ENCODE results near the gene ATL1.
"Not testable (repeated sequence)": the region's sequence is repeated elsewhere in the genome, so short reads cannot be mapped to it uniquely, and the experiment has no call there.

Gene ATL1

DNA sequence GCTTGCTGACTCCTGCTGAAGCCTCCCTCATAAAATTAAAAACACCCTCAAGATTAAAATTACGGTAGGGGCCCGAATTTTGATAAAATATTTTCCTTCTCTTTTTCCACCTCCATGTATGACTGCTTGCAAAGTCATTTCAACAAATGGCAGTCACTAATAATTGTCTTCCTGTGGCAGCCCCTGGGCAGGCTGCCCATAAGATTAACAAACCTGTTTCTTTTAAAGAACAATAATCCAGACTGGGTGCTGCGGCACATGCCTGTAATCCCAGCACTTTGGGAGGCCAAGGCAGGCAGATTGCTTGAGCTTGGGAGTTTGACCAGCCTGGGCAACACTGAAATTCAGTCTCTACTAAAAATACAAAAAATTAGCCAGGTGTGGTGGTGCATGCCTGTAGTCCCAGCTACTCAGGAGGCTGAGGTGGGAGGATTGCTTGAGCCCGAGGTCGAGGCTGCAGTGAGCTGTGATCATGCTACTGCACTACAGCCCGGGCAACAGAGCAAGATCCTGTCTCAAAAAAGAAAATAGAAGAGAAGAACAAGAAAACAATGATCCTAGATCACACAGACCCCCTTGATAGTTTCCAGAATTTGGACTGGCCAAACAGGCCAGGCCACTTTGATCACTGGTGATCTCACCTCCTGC, 99.5 kb downstream of the ATL1 start:
- no peak for DNase-seq

DNA sequence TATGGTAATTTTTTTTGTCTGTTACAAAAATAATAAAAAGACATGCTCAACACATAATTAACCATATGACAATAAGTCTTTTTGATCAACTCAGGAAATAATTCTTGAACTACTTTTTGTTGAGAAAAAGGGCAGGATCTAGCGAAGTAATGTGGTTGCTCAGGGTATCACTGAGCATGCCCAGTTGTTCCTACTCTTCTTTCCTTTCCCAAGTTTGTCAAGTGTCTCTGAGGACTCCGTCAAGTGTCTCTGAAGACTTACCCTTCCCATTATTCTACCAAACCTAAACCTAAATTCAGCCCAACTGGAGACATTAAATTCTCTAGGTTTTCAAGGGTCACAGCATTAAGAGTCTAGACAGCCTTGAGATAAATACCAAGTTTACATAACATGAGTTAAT, 104.6 kb downstream of the ATL1 start:
- DNase-seq: not testable (repeated sequence)

DNA sequence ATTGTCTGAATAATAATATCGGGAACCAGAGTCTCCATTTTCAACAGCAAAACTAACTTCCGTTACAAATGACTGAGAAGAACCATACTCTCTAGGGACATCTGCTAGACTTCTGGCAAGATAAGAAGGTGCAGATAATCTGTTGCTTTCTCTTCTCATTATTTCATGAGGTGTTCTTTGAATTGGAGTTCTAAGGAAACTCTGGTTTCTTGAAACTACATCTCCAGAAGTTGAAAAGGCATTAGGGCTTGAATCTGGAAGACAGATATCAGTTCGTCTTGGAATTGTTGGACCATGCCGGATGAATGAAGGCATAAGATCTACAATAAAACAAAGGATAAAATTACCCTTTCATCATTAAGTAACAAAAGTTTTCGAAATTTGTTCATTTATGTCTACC, 105.4 kb downstream of the ATL1 start:
- not testable (repeated sequence) for DNase-seq

DNA sequence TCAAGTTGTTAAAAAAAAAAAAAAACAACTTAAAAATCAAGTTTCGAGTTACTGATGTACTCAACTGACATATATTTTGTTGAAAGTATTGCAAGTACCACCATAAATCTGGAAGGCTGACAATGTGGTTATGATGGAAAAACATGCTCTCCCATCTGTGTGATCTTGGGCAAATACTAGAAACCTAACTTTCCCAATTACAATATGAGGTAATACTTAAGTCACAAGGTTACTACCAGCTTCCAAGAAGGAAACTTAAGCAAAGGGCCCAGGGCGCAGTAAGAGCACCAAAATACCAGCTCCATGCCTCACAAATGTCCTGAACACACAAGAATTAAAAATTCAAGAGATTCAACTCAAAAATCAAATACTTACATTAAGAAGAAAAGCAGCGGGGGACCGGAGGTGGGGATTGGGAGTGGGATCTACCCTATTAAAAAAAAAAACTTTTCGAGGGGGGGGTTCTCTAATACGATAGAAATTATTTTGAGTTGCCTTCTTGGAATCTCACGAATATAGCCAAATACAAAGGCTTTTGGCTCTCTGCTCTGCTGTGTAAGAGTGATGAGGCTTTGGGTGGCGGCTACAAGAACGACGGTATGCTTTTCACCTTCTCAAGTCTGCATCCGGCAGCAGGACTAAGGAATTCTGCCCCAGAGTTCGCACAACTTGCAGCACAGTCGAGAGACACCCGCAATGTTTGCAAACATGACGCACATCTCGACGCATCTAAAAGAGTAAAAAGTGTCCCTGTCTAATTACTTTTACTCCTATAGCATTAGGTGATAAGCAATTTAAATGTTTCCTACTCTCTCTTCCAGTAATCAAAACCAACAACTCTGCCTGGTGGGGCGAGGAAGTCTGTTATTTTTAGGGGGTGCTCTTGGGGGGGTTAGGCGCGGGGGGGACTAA, 107.1 kb downstream of the ATL1 start:
- DNase-seq: peak; percentile 61

DNA sequence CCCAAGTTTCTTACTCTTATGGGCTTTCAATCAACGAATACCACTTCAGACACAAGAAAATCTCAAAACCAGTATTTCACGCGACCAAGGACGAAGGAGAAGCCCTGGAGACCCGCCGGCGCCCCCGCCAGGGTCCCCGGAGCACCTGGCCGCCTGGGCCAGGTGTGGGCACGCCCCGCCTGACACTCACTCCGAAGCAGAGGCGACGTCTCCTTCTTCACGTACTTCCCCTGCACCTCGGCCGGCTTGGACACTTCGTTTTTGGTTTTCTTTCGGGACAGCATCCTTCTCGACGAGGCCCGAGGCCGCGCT, 107.7 kb downstream of the ATL1 start:
- DNase-seq: no peak

DNA sequence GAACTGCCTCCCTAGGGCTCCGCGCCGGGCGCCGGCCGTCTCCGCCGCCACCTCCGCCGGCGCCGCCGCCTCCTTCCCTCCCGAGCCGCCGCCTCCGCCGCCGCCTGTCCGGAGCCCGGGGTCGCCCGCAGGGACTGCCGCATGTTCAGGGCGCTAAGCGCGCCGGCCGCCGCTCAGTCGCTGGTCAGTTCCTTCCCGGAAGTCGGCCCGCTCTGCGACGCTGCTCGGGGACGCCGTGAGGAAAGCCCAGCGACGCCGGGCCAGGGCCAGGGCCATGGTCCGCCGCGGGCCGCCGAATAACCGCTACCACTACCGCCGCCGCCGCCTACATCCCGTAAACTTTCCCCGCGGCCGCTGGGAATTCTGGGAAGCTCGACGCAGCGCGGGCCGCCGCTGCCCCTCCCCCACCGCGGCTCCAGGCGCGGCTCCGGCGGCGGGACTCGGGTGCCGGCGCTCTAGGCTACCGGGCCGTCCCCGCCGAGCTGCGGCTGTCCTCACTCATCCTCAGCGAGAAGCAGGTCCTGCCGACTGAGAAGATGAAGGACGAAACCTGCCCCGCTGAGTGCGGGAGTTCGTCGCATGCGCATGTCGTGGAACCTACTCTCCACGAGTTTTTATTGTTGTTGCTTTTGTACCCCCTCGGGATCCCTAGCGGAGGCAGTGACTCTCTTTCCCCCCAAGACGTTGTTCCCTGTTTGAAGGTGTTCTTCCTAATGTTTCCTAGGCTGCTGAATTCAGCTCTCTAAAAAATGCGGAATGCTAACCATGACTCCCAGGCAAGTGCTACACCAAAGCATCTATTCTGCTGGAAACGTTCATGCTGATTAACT, 108.3 kb downstream of the ATL1 start, which contains the start of gene SAV1:
TSS of gene SAV1 (minus strand) at position 311 of the 830 bp plus-strand sequence. CDS start 339 bp downstream, outside the sequence.
- DNase-seq: peak; percentile 99

DNA sequence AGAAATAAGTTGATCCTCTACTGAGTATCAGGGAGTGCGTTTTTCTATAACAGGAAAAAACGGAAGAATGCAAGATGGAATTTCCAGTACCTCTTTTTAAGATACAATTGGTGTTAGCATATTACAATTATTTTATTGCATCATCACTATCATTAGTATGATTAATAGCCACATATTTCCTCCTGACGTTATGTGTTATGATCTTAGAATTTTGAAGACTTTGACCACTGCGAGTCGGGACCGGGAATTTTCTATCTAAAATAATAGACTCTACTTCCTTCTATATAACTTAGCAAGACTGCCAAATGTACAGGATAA, 108.8 kb downstream of the ATL1 start:
- DNase-seq: no peak

DNA sequence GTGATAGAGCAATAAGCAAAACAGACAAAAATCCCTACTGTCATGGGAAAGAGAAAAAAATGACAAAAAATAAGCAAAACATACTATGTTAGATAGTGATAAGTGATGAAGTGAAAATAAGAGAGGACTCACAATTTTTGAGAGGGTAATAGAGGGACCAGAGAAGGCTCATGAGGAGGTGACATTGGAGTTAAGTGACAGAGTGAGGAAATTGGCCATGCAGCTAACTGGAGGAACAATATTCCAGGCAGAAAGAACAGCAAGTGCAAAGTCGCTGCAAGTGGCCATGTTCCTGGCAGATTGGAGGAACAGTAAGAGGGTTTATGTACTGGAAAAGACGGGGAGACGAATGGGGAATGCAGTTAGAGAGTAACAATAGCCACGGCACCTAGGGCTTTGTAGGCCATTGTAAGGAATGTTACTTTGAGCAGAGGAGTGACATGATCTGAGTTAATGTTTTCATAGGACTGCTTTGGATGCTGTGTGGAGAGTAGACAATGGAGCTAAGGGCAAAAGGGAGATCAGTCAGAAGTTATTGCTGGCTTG, 109.6 kb downstream of the ATL1 start:
- no peak for DNase-seq

DNA sequence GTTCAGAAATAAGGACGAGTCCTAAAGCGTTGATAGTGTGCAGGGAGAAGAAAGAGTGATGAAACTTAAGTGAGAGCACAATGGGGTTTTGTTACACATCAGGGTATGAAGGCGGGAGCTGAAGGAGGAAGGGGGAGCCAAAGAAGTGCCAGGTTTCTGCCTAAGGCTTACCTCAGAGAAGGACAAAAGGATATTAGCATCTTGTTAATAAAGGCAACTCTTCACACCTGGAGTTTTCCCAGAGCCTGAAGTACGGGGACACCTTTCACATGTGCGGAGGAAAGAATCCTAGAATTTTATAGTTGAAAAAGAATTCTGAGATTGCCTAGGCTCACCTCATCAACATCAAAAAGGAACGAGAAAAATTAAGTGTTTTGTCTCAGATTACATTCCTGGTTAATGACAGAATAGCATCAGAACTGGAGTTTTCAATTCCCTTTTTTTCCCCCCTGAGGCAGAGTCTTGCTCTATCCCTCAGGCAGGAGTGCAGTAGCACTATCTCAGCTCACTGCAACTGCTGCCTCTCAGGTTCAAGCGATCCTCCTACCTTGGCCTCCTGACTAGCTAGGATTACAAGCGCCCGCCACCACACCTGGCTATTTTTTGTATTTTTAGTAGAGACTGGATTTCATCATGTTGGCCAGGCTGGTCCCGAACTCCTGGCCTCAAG, 110.4 kb downstream of the ATL1 start:
- DNase-seq: no peak

DNA sequence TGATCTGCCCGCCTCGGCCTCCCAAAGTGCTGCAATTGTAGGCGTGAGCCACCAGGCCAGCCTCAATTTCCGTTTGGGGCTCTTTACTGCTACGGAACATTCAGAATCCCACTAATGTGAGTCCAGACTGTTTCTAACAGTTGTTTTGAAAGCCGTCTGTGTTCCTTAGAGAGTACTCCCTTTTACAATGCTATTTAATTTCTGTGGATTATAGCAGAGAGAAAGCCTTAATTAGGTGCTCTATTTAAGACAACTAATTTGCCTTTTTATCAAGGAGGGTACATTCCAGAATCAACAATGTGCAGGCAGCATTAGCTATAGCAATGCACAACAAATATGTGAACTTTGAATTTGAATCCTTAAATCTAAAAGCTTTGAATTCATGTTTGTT, 110.9 kb downstream of the ATL1 start:
- DNase-seq: no peak

DNA sequence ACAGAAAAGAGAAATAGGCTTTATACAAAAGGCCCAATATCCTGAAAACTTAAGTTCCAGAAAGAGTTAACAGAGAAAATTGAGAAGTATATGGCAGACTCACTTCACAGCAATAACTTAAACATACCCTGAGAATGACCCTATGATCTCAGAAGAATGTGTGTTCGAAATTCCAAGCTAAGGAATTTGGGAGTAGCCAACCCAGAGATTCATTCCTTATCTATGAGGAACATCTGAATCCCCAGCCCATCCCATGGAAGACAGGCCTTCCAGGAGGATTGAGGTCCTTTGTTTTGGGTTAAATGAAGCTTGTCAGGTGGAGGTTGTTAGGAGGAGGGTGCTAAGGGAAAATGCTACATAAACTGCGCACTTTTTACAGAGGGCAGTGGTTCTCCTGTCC, 115.7 kb downstream of the ATL1 start:
- no peak for DNase-seq

DNA sequence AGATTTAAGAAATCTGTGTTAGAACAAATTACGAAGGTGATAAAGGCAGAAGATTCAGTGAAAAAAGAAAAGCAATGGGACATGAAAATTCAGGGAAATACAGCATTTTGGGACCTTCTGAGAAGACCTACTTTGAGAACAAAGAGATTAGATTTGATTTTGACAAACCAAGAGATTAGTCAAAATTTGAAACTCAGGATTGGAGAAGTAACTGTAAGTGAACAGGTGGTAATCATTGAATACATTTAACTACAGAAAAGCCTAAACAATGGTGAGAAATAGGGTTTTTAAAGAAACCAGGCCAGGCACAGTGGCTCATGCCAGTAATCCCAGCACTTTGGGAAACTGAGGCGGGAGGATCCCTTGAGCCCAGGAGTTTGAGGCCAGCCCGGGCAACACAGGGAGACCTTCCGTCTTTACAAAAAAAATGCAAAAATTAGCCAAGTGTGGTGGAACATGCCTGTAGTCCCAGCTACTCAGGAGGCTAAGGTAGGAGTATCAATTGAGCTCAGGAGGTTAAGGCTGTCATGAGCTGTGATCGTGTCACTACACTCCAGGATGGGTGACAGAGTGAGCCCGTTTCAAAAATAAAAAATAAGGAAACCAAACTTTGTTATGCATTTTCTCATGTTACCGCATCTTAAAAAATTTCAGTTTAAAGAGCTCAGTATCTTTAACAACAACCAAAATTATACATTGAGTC, 117.0 kb downstream of the ATL1 start:
- no peak for DNase-seq

DNA sequence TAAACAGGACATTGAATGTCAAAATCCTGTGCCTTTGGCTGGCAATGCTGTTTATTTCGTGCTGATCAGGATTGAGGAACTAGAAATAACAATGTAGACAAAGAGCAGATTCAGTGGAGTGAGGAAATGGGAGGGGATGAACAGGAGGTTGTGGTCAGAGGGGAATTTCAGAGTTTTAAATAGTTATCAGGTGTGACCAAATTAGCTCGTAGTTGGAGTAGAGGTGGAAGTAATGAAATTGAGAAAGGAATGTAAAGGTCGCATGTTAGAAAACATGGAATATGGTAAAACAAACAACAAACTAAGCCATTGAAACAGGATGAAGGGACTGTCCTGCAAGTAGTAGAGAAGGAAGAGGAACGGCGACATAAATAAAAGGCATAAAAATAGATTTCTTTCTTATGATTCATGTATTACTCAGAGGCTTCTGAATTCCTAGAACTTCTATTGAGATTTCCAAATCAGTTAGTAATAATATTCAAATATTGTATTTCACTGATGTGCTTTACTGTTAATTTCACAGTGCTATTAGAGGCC, 117.7 kb downstream of the ATL1 start:
- DNase-seq: no peak

DNA sequence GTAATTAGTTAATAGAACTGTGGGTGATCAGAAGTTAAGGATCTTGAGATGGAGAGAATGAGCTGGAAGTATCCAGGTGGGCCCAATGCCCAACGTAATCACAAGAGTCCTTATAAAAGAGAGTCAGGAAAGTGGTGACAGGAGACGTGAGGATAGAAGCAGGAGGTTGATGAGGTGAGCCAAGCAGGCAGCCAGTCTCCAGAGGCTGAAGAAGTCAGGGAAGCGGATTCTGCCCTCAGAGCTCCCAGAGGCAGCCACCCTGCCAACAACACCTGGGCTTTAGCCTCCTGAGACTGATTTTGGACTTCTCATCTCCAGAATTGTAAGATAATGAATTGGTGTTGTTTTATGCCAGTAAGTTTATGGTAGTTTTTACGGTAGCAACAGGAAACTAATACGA, 118.2 kb downstream of the ATL1 start:
- no peak for DNase-seq

DNA sequence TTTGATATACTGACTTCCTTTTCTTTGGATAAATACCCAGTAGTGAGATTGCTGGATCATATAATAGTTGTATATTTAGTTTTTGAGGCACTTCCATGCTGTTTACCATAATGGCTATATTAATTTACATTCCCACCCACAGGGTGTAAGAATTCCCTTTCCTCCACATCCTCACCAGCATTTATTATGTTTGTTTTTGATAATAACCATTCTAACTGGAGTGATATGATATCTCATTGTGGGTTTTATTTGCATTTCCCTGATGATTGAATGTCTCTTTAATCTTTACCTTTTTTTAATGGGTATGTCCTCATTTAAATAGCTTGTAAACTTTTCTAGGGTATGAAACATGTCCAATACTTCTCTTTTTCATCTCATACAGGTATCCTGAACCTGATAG, 119.7 kb downstream of the ATL1 start:
- no peak for DNase-seq

All from right kidney (tissue), 1 donor.